ENCODE measurements around the gene IMPACT.
A peak's percentile ranks its signal among the peaks of the same experiment; 100 is the strongest.

Gene IMPACT

DNA sequence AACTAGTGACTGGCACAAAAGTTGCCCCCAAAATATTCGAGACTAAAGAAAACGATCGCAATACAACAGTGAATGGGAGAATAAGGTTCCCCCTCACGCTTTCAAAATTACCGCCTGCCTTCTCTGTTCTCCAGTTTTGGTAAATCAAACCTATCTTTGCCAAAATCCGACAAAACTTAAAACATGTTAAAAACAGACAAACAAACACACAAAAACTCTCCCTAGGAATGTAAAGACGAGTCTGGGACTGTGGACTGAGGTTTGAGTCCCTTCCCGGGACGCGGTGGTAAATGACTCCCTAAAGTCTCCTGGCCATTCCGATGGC is 435 bp upstream of the IMPACT start:
- DNase-seq = no peak

DNA sequence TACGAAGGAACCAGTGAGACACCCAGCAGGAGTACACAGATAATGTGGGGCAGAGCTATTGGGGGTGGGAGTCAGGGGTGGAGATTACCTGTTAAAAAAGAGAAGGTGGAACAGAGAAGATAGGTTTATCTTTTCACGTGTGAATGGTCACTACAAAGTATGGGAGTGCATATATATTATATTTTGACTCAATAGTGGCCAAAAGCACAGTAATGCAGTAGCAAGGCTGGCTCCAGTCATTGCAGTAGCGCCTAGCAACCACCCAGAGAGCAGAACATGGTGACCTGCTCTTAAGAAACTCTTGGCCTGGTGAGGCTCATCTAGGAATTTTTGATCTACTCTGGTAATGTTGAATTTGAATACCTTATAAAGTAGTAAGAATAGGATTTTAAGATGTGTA is 1.0 kb downstream of the IMPACT start:
- peak; percentile 13 for DNase-seq

DNA sequence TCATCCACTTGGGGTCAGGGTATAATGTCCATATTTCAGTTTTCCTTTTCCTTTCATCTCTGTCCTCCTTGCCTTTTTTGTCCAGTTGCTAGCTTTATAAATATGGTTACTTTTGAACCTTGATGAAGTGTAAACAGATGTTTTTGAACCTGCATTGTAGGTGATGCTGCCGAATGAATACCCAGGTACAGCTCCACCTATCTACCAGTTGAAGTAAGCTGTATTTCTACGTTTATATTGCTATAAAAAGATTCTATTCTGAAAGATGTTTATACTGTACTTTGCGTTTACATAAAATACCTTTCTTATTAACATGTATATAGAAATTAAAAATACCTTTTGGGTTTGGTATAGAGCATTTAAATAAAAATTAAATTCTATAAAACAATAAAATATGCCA is 2.2 kb downstream of the IMPACT start:
- no peak for DNase-seq

GRCh38 chr18:24429188-24429587 is 2.7 kb downstream of the IMPACT start:
- DNase-seq = no peak

GRCh38 chr18:24432618-24433017 is 6.1 kb downstream of the IMPACT start:
- DNase-seq = peak; percentile 85

- no peak for DNase-seq
Measured at GRCh38 chr18:24436939-24437338, 10.5 kb downstream of the IMPACT start.

- peak; percentile 90 for DNase-seq
Measured at GRCh38 chr18:24443870-24444269, 17.4 kb downstream of the IMPACT start.

DNA sequence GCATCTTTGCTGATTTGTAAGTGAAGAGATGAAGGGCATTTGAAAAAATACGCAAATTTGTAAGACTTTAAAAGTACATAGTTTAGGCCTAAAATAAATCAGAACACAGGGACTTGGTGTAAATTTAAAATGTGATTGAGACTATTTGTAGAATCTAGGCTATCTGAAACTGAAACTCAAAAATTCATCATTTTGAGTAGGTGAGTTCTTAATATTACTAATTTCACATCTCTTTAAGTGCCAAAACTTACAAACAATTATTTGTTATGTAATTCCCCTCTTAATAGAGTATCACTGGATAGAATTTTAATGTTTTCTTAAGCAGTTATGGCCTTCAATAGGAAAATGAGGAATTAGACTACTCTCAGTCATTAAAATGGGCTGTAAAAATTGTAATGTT is 20.0 kb downstream of the IMPACT start:
- no peak for DNase-seq

GRCh38 chr18:24446953-24447538 is 20.6 kb downstream of the IMPACT start:
- peak; percentile 18 for DNase-seq

- no peak for DNase-seq
Measured at GRCh38 chr18:24447961-24448360, 21.5 kb downstream of the IMPACT start.

DNA sequence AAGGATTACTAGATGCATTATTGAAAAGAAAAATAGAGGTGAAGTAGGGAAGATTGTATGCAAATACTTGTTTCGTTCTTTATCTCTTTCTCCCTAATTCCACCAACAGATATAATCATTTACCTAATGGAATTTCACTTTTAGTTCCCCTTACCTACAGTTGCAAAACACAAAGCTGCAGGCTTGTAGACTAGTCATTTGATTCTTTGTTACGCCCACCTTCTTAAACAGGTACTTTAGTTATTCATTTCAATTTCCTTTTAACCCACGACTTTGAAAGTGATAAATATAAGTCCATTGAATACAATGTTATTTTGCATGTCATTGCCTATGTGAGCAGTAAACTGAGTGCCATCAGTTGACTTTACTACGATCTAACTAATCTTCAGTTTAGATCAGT is 30.1 kb downstream of the IMPACT start:
- DNase-seq = no peak

- DNase-seq = peak; percentile 80
Measured at GRCh38 chr18:24459772-24460171, 33.3 kb downstream of the IMPACT start.

DNA sequence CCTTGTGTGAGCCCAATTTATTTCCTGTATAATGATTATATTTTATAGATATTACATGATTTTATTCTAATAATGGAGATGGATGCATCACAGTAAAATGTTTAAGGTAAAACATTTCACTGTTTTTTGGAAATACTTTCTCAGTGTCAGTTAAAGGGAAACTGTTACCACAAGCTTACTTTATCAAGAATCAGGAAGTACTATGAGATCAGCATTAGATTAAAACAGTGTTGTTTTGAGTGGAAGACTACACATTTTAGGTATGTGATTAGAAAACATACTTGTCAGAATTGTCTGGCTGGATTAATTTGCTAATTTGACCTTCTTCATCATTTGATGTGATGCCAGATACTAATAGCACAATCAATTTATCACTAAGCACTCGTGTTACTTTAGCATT is 33.9 kb downstream of the IMPACT start, which contains the start of gene HRH4:
Gene HRH4, plus strand, starts transcription at position 250 of the 400 bp plus-strand sequence. Its CDS starts 92 bp downstream, at position 342.
- peak; percentile 56 for DNase-seq

DNA sequence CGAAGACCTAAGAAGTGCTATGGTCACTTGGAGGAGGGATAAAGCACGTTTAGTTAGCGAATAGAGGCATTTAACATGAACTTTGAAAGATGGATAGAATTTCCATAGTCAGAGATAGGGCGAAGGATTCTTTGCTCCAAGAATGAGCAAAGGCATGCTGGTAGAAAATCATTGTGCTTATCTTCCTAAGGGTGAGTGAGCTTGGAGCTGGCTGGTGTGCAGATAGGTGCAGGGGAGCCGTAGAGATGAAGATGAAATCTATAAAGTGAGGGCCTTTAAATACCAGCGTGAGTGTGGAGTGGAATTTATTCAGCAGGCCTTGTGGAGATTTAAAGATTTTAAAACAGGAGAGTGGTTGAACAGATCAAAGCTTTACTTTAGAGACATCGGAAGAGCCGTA is 35.5 kb downstream of the IMPACT start:
- DNase-seq = no peak

- no peak for DNase-seq
Measured at GRCh38 chr18:24462838-24463775, 36.6 kb downstream of the IMPACT start.

GRCh38 chr18:24465486-24465885 is 39.0 kb downstream of the IMPACT start:
- DNase-seq = peak; percentile 75

DNA sequence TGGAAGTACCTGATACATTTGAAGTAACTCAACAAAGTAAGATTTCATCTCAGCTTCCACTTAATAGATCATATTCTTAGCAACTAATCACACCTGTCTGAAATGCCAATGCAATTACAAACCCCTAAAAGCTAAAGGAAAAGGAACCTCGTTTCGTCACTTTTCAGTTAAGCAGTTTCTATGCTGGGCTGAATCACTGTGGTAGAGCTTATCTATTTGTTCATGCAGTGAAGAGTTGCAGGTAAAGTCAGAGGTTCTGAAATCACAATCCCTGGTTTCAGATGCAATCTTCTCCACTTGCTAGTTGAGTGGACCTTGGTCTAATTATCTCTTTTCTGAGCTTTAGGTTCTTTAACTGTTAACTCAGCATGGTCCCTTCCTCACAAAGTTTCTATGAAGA is 40.3 kb downstream of the IMPACT start:
- no peak for DNase-seq

GRCh38 chr18:24470022-24470618 is 43.6 kb downstream of the IMPACT start:
- no peak for DNase-seq

GRCh38 chr18:24470805-24471204 is 44.3 kb downstream of the IMPACT start:
- no peak for DNase-seq

DNA sequence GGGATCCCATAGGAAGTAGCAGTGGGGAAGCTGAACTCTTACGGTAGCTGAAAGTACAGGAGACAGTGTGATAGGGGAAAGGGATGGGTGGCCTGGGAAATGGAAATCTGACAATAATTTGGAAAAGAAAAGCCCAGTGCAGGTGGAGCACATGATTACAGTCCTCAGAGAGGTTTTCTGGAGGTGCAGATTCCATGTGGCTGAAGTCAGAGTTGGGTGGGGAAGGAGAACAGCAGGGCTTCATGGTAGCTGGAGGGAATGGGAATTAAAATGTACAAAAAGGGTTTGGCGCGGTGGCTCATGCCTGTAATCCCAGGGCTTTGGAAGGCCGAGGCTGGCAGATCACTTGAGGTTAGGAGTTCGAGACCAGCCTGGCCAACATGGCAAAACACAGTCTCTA is 46.1 kb downstream of the IMPACT start:
- no peak for DNase-seq

GRCh38 chr18:24474406-24474805 is 47.9 kb downstream of the IMPACT start:
- peak; percentile 56 for DNase-seq

DNA sequence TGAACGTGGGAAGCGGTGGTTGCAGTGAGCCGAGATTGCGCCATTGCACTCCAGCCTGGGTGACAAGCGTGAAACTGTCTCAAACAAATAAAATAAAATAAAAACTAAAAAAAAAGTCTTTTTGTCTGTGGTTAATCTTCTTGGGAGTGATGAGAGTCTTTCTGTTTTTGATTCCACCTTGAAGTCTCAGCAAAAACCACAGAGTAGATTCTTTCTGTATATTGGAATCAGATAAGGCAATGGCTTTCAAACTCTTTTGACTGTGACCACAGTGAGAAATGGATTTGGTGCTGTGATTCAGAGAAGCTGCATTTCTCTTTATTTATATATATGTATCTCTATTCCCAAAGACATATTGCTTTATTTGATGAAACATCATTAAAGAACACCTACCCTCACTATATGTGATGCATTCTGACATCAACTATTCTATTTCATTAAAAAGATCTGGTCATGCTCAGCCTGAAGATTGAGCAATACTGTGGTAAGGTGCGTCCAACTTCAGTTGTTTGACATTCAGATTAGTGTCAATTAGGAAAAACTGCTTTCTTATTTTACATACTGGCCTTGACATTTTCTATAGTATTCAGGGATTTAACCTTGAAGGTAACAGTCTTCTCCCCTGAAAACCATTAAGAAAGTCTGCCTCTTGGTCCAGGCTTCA is 49.6 kb downstream of the IMPACT start:
- no peak for DNase-seq

- no peak for DNase-seq
Measured at GRCh38 chr18:24479371-24479770, 52.9 kb downstream of the IMPACT start.

- no peak for DNase-seq
Measured at GRCh38 chr18:24482821-24483220, 56.4 kb downstream of the IMPACT start.
